Breast epithelium (tissue), 3 donors: ENCODE results near the gene ANKRD66.

Experiments
- CTCF ChIP-seq, 3 donors: fragments of 450-650 bp; IDR thresholded peaks; one replicate each; pipeline ENCODE4 v1.5.1; 2016 to 2017; ENCODE audit warnings: antibody characterized with exemption in 3 of 3, mild to moderate bottlenecking in 3 of 3, moderate library complexity in 3 of 3
- POLR2A ChIP-seq: fragments of 450-650 bp; IDR thresholded peaks from one replicate; pipeline ENCODE4 v1.6.1; 2016; ENCODE audit warnings: antibody characterized with exemption, mild to moderate bottlenecking, moderate library complexity
- POLR2AphosphoS5 ChIP-seq, 3 donors: sonication (generic); formaldehyde crosslinking; IDR thresholded peaks; one replicate each; pipeline ENCODE4 v1.6.1; 2017; ENCODE audit warnings: antibody characterized with exemption in 3 of 3

GRCh38 chr6:46751658-46752057, 4.9 kb downstream of the ANKRD66 start:
- no peak for TF ChIP-seq CTCF (IDR thresholded peaks at IDR 0.05)
- no peak for TF ChIP-seq POLR2AphosphoS5 (IDR thresholded peaks at IDR 0.05)
- no peak for TF ChIP-seq POLR2A
